NCI-H774 (cell line): ENCODE results near the gene TOP3B.

Experiments
- DNase-seq: peaks from one replicate; lab custom pipeline; 2025; lab: John Stamatoyannopoulos, UW

The TOP3B gene

GRCh38 chr22:21961886-21962654 lies 20.5 kb downstream of the TOP3B start:
- DNase-seq, result no peak

- no peak for DNase-seq
These were observed 21.3 kb downstream of the TOP3B start for GRCh38 chr22:21961127-21961867.

GRCh38 chr22:21960200-21961126 lies 22.1 kb downstream of the TOP3B start:
- no peak for DNase-seq

- DNase-seq, result no peak
These were observed 23.1 kb downstream of the TOP3B start for GRCh38 chr22:21959274-21960074.

- DNase-seq, result no peak
These were observed 24.0 kb downstream of the TOP3B start for GRCh38 chr22:21958360-21959273.

- DNase-seq, result peak; percentile 66
These were observed 29.7 kb downstream of the TOP3B start, which contains the start of gene PPM1F for GRCh38 chr22:21952586-21953571. Gene PPM1F, minus strand, starts transcription at chr22:21952848. Its CDS starts 6,800 bp downstream, at chr22:21946048.

- no peak for DNase-seq
These were observed 30.6 kb downstream of the TOP3B start for GRCh38 chr22:21951931-21952465.

- no peak for DNase-seq
These were observed 31.5 kb downstream of the TOP3B start for GRCh38 chr22:21951062-21951461.

- DNase-seq, result no peak
These were observed 32.6 kb downstream of the TOP3B start for GRCh38 chr22:21949948-21950347.

- no peak for DNase-seq
These were observed 33.0 kb downstream of the TOP3B start for GRCh38 chr22:21949569-21949918.

- no peak for DNase-seq
These were observed 33.6 kb downstream of the TOP3B start for GRCh38 chr22:21948824-21949568.

GRCh38 chr22:21948390-21948789 lies 34.2 kb downstream of the TOP3B start:
- DNase-seq, result no peak

GRCh38 chr22:21947040-21948014 lies 35.3 kb downstream of the TOP3B start:
- DNase-seq, result no peak

GRCh38 chr22:21946262-21946925 lies 36.2 kb downstream of the TOP3B start:
- DNase-seq, result no peak

GRCh38 chr22:21945453-21946261 lies 36.9 kb downstream of the TOP3B start:
- no peak for DNase-seq
